NCI-H748 (cell line): ENCODE measurements around the gene TRIM33.
"Not testable (repeated sequence)": the region's sequence is repeated elsewhere in the genome, so short reads cannot be mapped to it uniquely, and the experiment has no call there.

Experiments used
- DNase-seq: peaks from one replicate; lab custom pipeline; 2025; ENCODE audit not compliant: unreplicated experiment; lab: John Stamatoyannopoulos, UW

The TRIM33 gene

GRCh38 chr1:114468710-114469468 is 42.1 kb downstream of the TRIM33 start:
- DNase-seq, result no peak

GRCh38 chr1:114468047-114468446 is 43.0 kb downstream of the TRIM33 start:
- no peak for DNase-seq

- DNase-seq, result no peak
Observed at GRCh38 chr1:114467491-114467890, 43.5 kb downstream of the TRIM33 start.

GRCh38 chr1:114466334-114467014 is 44.5 kb downstream of the TRIM33 start:
- DNase-seq, result no peak

- no peak for DNase-seq
Observed at GRCh38 chr1:114462963-114463362, 48.0 kb downstream of the TRIM33 start.

- DNase-seq, result no peak
Observed at GRCh38 chr1:114462341-114462740, 48.7 kb downstream of the TRIM33 start.

- DNase-seq, result no peak
Observed at GRCh38 chr1:114458237-114458777, 52.7 kb downstream of the TRIM33 start.

GRCh38 chr1:114457675-114458236 is 53.2 kb downstream of the TRIM33 start:
- DNase-seq, result no peak

GRCh38 chr1:114456586-114456985 is 54.4 kb downstream of the TRIM33 start:
- DNase-seq, result no peak

GRCh38 chr1:114455102-114455785 is 55.8 kb downstream of the TRIM33 start:
- DNase-seq, result no peak

GRCh38 chr1:114454539-114454938 is 56.5 kb downstream of the TRIM33 start:
- no peak for DNase-seq

GRCh38 chr1:114453361-114453784 is 57.6 kb downstream of the TRIM33 start:
- peak; percentile 2 for DNase-seq

- no peak for DNase-seq
Observed at GRCh38 chr1:114448370-114449036, 62.5 kb downstream of the TRIM33 start.

- DNase-seq, result no peak
Observed at GRCh38 chr1:114446198-114446597, 64.8 kb downstream of the TRIM33 start.

GRCh38 chr1:114443226-114443625 is 67.8 kb downstream of the TRIM33 start:
- not testable (repeated sequence) for DNase-seq

- DNase-seq, result no peak
Observed at GRCh38 chr1:114441332-114441731, 69.7 kb downstream of the TRIM33 start.

- DNase-seq, result no peak
Observed at GRCh38 chr1:114439369-114439768, 71.6 kb downstream of the TRIM33 start.

GRCh38 chr1:114437812-114438211 is 73.2 kb downstream of the TRIM33 start:
- DNase-seq, result no peak

- DNase-seq, result no peak
Observed at GRCh38 chr1:114436799-114437198, 74.2 kb downstream of the TRIM33 start.

- no peak for DNase-seq
Observed at GRCh38 chr1:114435088-114435715, 75.8 kb downstream of the TRIM33 start.
